Measurements from ENCODE around the gene SEZ6L. TPM values are rescaled to one million over a fixed set of nuclear protein-coding genes. Genes with fewer than 3 reads are reported as not detected.

The SEZ6L gene
- total RNA-seq, 1 donor, result 0.54 TPM

GRCh38 chr22:26327306-26327705 lies 158.0 kb downstream of the SEZ6L start:
- no peak for DNase-seq (ENCODE audit: low read depth in 2 of 3, low spot score in 2 of 3)

- DNase-seq (ENCODE audit: low read depth in 2 of 3, low spot score in 2 of 3), result no peak
Observed at GRCh38 chr22:26328221-26328620, 159.0 kb downstream of the SEZ6L start.

GRCh38 chr22:26330971-26331625 lies 161.8 kb downstream of the SEZ6L start:
- DNase-seq (ENCODE audit: low read depth in 2 of 3, low spot score in 2 of 3), result peak; percentile 6 to 72 (median 46)

- DNase-seq (ENCODE audit: low read depth in 2 of 3, low spot score in 2 of 3), result no peak
Observed at GRCh38 chr22:26333088-26333800, 164.0 kb downstream of the SEZ6L start.

- no peak for DNase-seq (ENCODE audit: low read depth in 2 of 3, low spot score in 2 of 3)
Observed at GRCh38 chr22:26334232-26334631, 165.0 kb downstream of the SEZ6L start.

- no peak for DNase-seq (ENCODE audit: low read depth in 2 of 3, low spot score in 2 of 3)
Observed at GRCh38 chr22:26336773-26337172, 167.5 kb downstream of the SEZ6L start.

GRCh38 chr22:26339755-26340154 lies 170.5 kb downstream of the SEZ6L start:
- DNase-seq (ENCODE audit: low read depth in 2 of 3, low spot score in 2 of 3), result no peak

GRCh38 chr22:26342745-26343410 lies 173.6 kb downstream of the SEZ6L start:
- DNase-seq (ENCODE audit: low read depth in 2 of 3, low spot score in 2 of 3), result no peak

GRCh38 chr22:26345496-26345895 lies 176.2 kb downstream of the SEZ6L start:
- DNase-seq (ENCODE audit: low read depth in 2 of 3, low spot score in 2 of 3), result no peak

- DNase-seq (ENCODE audit: low read depth in 2 of 3, low spot score in 2 of 3), result no peak
Observed at GRCh38 chr22:26348810-26349526, 179.7 kb downstream of the SEZ6L start.

- no peak for DNase-seq (ENCODE audit: low read depth in 2 of 3, low spot score in 2 of 3)
Observed at GRCh38 chr22:26354707-26355106, 185.4 kb downstream of the SEZ6L start.

- DNase-seq (ENCODE audit: low read depth in 2 of 3, low spot score in 2 of 3), result no peak
Observed at GRCh38 chr22:26357281-26357680, 188.0 kb downstream of the SEZ6L start.

- DNase-seq (ENCODE audit: low read depth in 2 of 3, low spot score in 2 of 3), result no peak
Observed at GRCh38 chr22:26357813-26358212, 188.6 kb downstream of the SEZ6L start.

GRCh38 chr22:26359156-26359555 lies 189.9 kb downstream of the SEZ6L start:
- no peak for DNase-seq (ENCODE audit: low read depth in 2 of 3, low spot score in 2 of 3)

- DNase-seq (ENCODE audit: low read depth in 2 of 3, low spot score in 2 of 3), result peak; percentile 52 to 84 (median 75)
Observed at GRCh38 chr22:26360169-26360885, 191.1 kb downstream of the SEZ6L start.

- DNase-seq (ENCODE audit: low read depth in 2 of 3, low spot score in 2 of 3), result no peak
Observed at GRCh38 chr22:26362471-26362870, 193.2 kb downstream of the SEZ6L start.

GRCh38 chr22:26364066-26365015 lies 195.1 kb downstream of the SEZ6L start:
- peak; percentile 14 to 87 (median 78) for DNase-seq (ENCODE audit: low read depth in 2 of 3, low spot score in 2 of 3)

GRCh38 chr22:26367402-26368245 lies 198.4 kb downstream of the SEZ6L start:
- peak; percentile 49 to 87 (median 71) for DNase-seq (ENCODE audit: low read depth in 2 of 3, low spot score in 2 of 3)

All from hematopoietic multipotent progenitor cell (in vitro differentiated cells).